Right lobe of liver (tissue), 4 donors: ENCODE data around the gene SNTB2.

Experiments
- POLR2A ChIP-seq: fragments of 450-650 bp; IDR thresholded peaks from one replicate; pipeline ENCODE4 v1.6.1; 2017; ENCODE audit warnings: antibody characterized with exemption, mild to moderate bottlenecking
- TF ChIP-seq, protein P1 (sequence below), 4 donors: fragments of 200-600 bp in 3 of 4; fragments of 450-650 bp in 1 of 4; IDR thresholded peaks; one replicate each; pipeline versions ENCODE4 v1.5.1 to v1.8.0; 2016 to 2022; ENCODE audit warnings: antibody characterized with exemption in 4 of 4, mild to moderate bottlenecking in 2 of 4
- donor health status: DM: no; HTN: no; CAD: no.
- donor health status: DM: no; HTN: no; CAD: no.
- donor health status: DM: no; HTN: yes; CAD: no.

GRCh38 chr16:69243479-69243878 lies 56.5 kb downstream of the SNTB2 start:
- TF ChIP-seq, protein P1, sequence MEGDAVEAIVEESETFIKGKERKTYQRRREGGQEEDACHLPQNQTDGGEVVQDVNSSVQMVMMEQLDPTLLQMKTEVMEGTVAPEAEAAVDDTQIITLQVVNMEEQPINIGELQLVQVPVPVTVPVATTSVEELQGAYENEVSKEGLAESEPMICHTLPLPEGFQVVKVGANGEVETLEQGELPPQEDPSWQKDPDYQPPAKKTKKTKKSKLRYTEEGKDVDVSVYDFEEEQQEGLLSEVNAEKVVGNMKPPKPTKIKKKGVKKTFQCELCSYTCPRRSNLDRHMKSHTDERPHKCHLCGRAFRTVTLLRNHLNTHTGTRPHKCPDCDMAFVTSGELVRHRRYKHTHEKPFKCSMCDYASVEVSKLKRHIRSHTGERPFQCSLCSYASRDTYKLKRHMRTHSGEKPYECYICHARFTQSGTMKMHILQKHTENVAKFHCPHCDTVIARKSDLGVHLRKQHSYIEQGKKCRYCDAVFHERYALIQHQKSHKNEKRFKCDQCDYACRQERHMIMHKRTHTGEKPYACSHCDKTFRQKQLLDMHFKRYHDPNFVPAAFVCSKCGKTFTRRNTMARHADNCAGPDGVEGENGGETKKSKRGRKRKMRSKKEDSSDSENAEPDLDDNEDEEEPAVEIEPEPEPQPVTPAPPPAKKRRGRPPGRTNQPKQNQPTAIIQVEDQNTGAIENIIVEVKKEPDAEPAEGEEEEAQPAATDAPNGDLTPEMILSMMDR (IDR thresholded peaks at IDR 0.05), result no peak
- TF ChIP-seq POLR2A, result no peak
